ENCODE results near the gene DQX1. TPM values are rescaled to one million over a fixed set of nuclear protein-coding genes. Genes with fewer than 3 reads are reported as not detected.

The DQX1 gene
- total and polyA plus RNA-seq, 9 of the 15 experiments (the other 6 are each of a cell fraction or from before 2014, with no cell fraction given), result 0.04 to 0.38 (median 0.18) TPM; not detected in 1

- no peak for TF ChIP-seq E2F5 (CRISPR knock-in tag; IDR thresholded peaks at IDR 0.05)
- TF ChIP-seq CBFA2T2 (conservative IDR thresholded peaks at IDR 0.05), result no peak
- TF ChIP-seq NCOR1 (IDR thresholded peaks at IDR 0.05), result peak; percentile 34; the same call in 1 of the 2 replicates
- TF ChIP-seq GTF2A2 (tag; IDR thresholded peaks at IDR 0.05), result no peak
- peak; percentile 92 for TF ChIP-seq ELF1 (tag; IDR thresholded peaks at IDR 0.05)
- no peak for TF ChIP-seq GABPB2 (CRISPR knock-in tag; conservative IDR thresholded peaks at IDR 0.05)
- no peak for TF ChIP-seq ZNF586 (CRISPR knock-in tag; conservative IDR thresholded peaks at IDR 0.05)
- peak; percentile 75 for TF ChIP-seq ZBTB17 (CRISPR knock-in tag; IDR thresholded peaks at IDR 0.05)
- no peak for TF ChIP-seq ATF1 (CRISPR knock-in tag; IDR thresholded peaks at IDR 0.05)
- TF ChIP-seq ATF1 (tag; IDR thresholded peaks at IDR 0.05), result peak; percentile 53
- TF ChIP-seq NEUROD1 (IDR thresholded peaks at IDR 0.05; ENCODE audit: borderline replicate concordance, low read depth, low read length, partially characterized antibody), result peak; percentile 23
- TF ChIP-seq ZNF232 (CRISPR knock-in tag; IDR thresholded peaks at IDR 0.05), result no peak
- TF ChIP-seq KHSRP (IDR thresholded peaks at IDR 0.05), result no peak
- TF ChIP-seq TCF3 (CRISPR knock-in tag; IDR thresholded peaks at IDR 0.05), result peak; percentile 4
- 0 out of 2 replicates have a peak, but pooled peaks have one; percentile 29 for TF ChIP-seq NR1H2 (CRISPR knock-in tag; IDR thresholded peaks at IDR 0.05)
- TF ChIP-seq CHD7 (IDR thresholded peaks at IDR 0.05; ENCODE audit: low read depth, low read length), result no peak
- no peak for TF ChIP-seq TAL1 (IDR thresholded peaks at IDR 0.05)
Observed at GRCh38 chr2:74507145-74507925, 18.7 kb downstream of the DQX1 start, which contains the start of gene PCGF1 (continued).

All from K562 (cell line).